T-helper 17 cell (primary cell): ENCODE results near the gene TMEM198. TPM values are rescaled to one million over a fixed set of nuclear protein-coding genes. Genes with fewer than 3 reads are reported as not detected.

Source experiments
- ATAC-seq: fragments of 150-1000 bp; cut with Tn5 transposase; 2 replicates; pipeline ENCODE4 v1.10.0; 2021; ENCODE audit warnings: mild to moderate bottlenecking, moderate library complexity
- DNase-seq, 3 donors: peaks; one replicate each; pipeline versions ENCODE4 v3.0.0 to v3.0.0-alpha.2; 2020 to 2021
- H3K9me3 ChIP-seq: one replicate; pipeline ENCODE4 v1.7.0; 2013; ENCODE audit warnings: low read length, mild to moderate bottlenecking; ENCODE audit not compliant: control insufficient read depth, poor library complexity, severe bottlenecking
- H3K27ac Mint-ChIP-seq: one replicate; pipeline ENCODE4 v1.8.0; 2022; ENCODE audit warnings: mild to moderate bottlenecking, moderate library complexity, mixed read lengths
- H3K27me3 Mint-ChIP-seq: one replicate; pipeline ENCODE4 v1.8.0; 2022; ENCODE audit warnings: mixed read lengths
- H3K36me3 Mint-ChIP-seq: one replicate; pipeline ENCODE4 v1.8.0; 2022; ENCODE audit warnings: low read depth, mixed read lengths
- H3K4me1 Mint-ChIP-seq: one replicate; pipeline ENCODE4 v1.8.0; 2022; ENCODE audit warnings: mild to moderate bottlenecking, mixed read lengths
- H3K4me3 Mint-ChIP-seq: one replicate; pipeline ENCODE4 v1.8.0; 2022; ENCODE audit warnings: mild to moderate bottlenecking, moderate library complexity, mixed read lengths
- total RNA-seq, 4 donors: library from RNA in 2 of 4; stranded (reverse) in 2 of 4; gene quantifications; one replicate each; pipeline ENCODE4 v1.2.3 and lab custom pipeline; 2022 to 2026

Gene TMEM198
- total RNA-seq, 2 donors from 2014 or later: 0.42 to 0.77 TPM

DNA sequence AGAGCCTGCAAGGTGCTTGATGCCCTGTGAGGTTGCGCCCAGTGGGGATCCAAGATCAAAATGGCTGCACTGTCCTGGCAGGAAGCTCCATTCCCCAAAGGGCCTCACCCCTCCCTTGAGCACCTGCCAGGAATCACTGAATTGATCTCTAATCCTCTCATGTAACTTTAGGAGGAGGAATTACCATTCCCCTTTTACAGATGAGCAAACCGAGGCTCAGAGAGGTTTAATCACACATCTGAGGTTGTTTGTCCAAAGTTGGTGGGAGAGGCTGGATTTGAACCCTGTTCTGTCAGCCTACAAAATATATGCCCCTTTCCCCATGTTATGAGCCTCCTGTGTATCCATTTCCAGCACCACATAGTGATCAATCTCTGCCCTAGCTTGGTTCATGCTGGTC lies 19.0 kb upstream of the TMEM198 start:
- DNase-seq: no peak
- no peaks in the 10 kb centered on the region for H3K9me3 ChIP-seq
- no peak for ATAC-seq
- Mint-ChIP-seq H3K27ac (no peak overlapping the region), H3K4me1 (peaks cover 17% of the 10 kb centered on the region), H3K27me3 (peaks cover 92% of the 10 kb centered on the region), H3K36me3 (peaks cover 16% of the 10 kb centered on the region), H3K4me3 (no peak overlapping the region)

DNA sequence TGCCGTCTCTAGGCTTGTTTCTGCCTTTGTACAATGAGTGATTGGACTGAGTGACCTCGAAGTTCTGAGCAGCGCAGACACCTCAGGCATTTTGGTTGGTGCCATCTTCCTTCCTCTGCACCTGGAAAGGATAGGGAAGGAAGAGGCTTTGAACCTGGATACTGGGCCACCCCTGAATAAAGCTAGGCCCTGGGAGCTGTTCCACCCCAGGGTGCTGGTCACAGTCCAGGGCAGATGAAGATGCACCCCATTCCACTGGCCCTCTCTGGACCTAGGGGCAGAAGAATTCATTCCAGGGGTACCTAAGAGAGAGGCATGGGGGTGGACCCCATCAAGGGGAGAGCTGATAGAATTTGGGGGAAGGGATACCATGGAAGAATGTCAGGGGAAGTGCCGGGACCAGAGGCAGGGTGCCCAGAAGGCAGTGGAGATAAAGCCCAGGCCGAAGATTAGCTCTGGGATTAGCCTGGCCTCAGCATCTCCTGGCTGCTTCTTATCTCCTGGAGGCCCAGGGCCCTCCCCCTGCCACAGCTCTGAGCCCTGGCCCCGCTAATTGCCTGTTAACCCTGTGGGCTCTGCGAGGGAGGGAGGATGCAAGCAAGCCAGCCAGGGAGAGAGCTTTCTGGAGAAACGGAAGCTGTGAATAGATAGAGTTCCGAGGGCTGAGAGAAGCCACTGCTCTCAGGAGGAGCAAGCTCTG lies 18.1 kb upstream of the TMEM198 start:
- H3K4me1 Mint-ChIP-seq: peaks cover 22% of the 10 kb centered on the region
- H3K4me3 Mint-ChIP-seq: no peak overlapping the region
- ATAC-seq (no peak), DNase-seq (no peak)
- H3K9me3 ChIP-seq: no peaks in the 10 kb centered on the region
- H3K36me3 Mint-ChIP-seq: peaks cover 16% of the 10 kb centered on the region
- H3K27me3 Mint-ChIP-seq: peaks cover 92% of the 10 kb centered on the region
- no peak overlapping the region for H3K27ac Mint-ChIP-seq

DNA sequence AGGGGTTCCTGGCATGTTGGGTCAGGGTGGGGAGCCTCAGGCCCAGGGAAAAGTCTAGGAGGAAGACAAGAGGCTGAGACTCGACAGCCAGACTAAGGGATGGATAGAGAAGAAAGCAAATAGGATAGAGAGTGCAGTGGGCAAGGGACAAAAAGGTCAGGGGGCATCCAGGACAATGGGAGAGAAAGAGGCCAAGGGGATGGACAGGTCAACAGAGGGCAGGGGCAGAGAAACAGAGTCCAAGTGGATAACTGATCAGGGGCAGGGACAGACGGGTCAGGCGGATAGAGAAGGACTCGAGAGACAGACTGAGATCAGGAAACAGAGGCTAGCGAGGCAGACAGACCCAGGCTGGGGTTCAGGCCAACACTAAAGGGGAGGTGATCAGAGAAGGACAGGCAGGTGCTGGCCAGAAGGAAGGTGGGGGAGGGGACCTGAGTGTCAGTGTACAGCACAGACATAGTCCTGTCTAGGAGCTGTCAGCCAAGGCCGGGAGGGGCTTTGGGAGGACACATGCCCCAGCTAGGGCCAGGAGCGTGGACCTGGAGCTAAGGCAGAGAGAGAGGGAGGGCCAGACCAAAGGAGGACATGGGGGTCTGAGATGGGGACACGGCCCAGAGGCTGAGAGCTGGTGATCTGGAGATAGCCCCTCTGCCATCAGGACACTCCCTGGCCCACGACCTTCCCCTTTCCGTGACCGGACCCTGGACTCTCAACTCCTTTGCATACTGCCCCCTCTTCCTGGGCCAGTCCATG lies 17.3 kb upstream of the TMEM198 start:
- Mint-ChIP-seq H3K4me3 (no peak overlapping the region), H3K36me3 (peaks cover 16% of the 10 kb centered on the region), H3K4me1 (peaks cover 19% of the 10 kb centered on the region), H3K27ac (no peak overlapping the region), H3K27me3 (peaks cover 92% of the 10 kb centered on the region)
- DNase-seq (no peak), ATAC-seq (no peak)
- no peaks in the 10 kb centered on the region for H3K9me3 ChIP-seq

DNA sequence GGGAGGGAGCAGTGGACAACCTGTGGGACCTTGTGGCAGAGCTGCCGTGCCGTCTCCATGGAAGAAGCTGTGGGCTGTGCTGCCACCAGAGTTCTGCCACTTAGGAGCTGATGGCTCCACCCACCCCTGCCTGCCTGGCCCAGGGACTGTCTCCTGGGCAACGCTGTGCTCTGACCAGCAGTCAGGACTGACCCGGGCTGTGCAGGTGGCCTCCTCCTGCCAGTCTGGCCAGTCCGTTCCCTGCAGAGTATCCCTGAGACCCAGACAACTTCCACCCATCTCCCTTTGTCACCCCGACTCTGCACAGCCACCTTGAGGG lies 16.8 kb upstream of the TMEM198 start:
- no peak for DNase-seq
- no peak overlapping the region for H3K27ac Mint-ChIP-seq
- H3K36me3 Mint-ChIP-seq: peaks cover 12% of the 10 kb centered on the region
- no peak overlapping the region for H3K4me3 Mint-ChIP-seq
- H3K9me3 ChIP-seq: no peaks in the 10 kb centered on the region
- ATAC-seq: no peak
- H3K4me1 Mint-ChIP-seq: peaks cover 14% of the 10 kb centered on the region
- H3K27me3 Mint-ChIP-seq: peaks cover 90% of the 10 kb centered on the region

DNA sequence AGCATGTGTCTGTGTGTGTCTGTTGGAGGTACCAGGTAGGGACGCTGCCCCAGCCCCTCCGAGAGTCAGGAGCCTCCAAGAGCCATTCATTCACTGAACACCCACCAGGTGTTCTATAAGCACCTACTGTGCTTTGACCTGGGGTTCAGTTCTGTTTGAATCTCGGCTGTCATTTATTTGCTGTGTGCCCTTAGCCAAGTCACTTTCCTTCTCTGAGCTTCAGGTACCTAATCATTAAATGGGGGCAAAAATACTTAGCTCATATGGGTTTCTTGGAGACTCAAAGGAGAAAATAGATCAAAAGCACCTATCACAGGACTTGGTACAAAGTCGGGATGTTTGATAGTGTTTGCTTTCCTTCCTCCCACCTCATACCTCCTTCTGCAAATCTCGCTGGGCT lies 16.4 kb upstream of the TMEM198 start:
- Mint-ChIP-seq H3K36me3 (peaks cover 10% of the 10 kb centered on the region), H3K4me3 (no peak overlapping the region), H3K27me3 (peaks cover 92% of the 10 kb centered on the region), H3K4me1 (peaks cover 13% of the 10 kb centered on the region), H3K27ac (no peak overlapping the region)
- H3K9me3 ChIP-seq: no peaks in the 10 kb centered on the region
- ATAC-seq: no peak
- DNase-seq: no peak

DNA sequence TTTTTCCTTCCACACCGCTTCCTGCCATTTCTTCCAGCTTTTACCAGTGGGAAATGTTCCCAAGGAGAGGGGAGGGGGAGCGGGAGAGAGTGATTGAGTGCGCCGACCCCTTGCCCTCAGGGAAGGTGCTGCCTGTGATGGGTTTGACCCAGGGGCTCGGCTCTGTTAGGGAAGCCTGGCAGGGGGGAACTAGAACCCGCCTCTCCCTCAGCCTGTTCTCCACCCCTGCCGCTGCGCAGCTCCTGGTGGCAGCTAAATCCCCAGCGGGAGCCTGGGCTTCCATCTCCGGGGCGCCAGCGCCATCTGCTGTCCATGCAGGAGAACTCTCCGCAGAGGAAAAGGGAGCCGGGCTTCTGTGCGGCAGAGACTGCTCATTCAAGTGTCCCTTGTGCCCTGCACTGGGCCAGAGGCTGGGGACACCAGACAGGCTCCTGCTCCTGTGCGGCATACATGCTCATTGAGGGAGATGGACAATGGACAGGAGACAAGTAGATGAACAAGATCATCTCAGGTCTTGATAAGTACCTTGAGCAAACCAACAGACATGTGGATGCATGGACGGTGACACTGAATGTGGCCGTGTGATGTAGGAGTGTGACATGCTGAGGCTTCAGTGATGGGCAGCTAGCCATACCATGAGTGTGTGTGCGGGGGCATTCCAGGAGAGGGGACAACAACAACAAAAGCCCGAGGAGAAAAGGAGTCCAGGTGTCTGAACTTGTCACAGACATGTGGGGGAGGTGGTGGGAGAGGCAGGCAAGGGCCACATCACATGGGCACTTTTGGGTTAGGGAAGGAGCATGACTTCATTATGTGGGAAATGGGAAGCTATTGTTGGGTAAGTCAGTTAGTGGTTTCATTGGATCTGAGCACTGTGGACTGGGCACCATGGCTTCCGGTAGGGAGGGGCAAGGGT lies 13.5 kb upstream of the TMEM198 start:
- DNase-seq (peak; percentile 72 to 84 (median 79)), ATAC-seq (peak; percentile 94)
- Mint-ChIP-seq H3K27ac (no peak overlapping the region), H3K4me3 (no peak overlapping the region), H3K27me3 (peaks cover 85% of the 10 kb centered on the region), H3K4me1 (peaks cover 10% of the 10 kb centered on the region), H3K36me3 (peaks cover 15% of the 10 kb centered on the region)
- H3K9me3 ChIP-seq: no peaks in the 10 kb centered on the region

DNA sequence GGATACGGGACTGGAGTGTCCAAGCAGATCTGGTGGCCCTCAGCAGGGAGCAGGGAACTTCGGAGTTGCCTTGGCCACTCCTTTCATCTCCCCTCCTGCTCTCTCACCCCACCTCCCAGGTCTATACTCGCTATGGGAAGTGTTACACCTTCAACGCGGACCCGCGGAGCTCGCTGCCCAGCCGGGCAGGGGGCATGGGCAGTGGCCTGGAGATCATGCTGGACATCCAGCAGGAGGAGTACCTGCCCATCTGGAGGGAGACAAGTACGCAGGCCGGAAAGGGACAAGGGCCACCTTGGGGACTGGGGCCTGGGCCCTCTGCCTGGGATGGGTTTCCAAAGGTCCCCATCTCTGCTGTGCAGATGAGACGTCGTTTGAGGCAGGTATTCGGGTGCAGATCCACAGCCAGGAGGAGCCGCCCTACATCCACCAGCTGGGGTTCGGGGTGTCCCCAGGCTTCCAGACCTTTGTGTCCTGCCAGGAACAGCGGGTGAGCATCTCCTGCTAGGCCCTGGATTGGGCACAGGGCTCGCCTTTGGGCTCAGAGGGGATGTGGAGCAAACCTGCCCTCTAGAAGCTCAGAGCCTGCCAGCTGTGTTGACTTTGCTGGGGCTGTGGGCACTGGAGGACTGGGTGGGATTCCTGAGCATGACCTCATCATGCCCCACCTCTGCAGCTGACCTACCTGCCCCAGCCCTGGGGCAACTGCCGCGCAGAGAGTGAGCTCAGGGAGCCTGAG lies 12.0 kb upstream of the TMEM198 start:
- Mint-ChIP-seq H3K36me3 (peaks cover 11% of the 10 kb centered on the region), H3K27ac (no peak overlapping the region), H3K4me1 (peaks cover 9% of the 10 kb centered on the region), H3K4me3 (no peak overlapping the region), H3K27me3 (peaks cover 80% of the 10 kb centered on the region)
- no peak for DNase-seq
- ATAC-seq: no peak
- H3K9me3 ChIP-seq: no peaks in the 10 kb centered on the region

DNA sequence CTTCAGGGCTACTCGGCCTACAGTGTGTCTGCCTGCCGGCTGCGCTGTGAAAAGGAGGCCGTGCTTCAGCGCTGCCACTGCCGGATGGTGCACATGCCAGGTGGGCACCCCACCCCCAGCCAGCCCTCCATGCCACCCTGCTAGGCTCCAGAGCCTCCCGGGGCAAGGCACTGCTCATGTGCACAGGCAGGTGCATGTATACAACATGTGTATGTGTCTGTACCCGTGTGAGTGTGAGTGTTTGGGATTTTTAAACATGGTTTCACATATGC lies 11.5 kb upstream of the TMEM198 start:
- no peak overlapping the region for H3K27ac Mint-ChIP-seq
- ATAC-seq: no peak
- H3K27me3 Mint-ChIP-seq: peaks cover 75% of the 10 kb centered on the region
- peaks cover 9% of the 10 kb centered on the region for H3K4me1 Mint-ChIP-seq
- DNase-seq: no peak
- no peaks in the 10 kb centered on the region for H3K9me3 ChIP-seq
- peaks cover 11% of the 10 kb centered on the region for H3K36me3 Mint-ChIP-seq
- H3K4me3 Mint-ChIP-seq: no peak overlapping the region

DNA sequence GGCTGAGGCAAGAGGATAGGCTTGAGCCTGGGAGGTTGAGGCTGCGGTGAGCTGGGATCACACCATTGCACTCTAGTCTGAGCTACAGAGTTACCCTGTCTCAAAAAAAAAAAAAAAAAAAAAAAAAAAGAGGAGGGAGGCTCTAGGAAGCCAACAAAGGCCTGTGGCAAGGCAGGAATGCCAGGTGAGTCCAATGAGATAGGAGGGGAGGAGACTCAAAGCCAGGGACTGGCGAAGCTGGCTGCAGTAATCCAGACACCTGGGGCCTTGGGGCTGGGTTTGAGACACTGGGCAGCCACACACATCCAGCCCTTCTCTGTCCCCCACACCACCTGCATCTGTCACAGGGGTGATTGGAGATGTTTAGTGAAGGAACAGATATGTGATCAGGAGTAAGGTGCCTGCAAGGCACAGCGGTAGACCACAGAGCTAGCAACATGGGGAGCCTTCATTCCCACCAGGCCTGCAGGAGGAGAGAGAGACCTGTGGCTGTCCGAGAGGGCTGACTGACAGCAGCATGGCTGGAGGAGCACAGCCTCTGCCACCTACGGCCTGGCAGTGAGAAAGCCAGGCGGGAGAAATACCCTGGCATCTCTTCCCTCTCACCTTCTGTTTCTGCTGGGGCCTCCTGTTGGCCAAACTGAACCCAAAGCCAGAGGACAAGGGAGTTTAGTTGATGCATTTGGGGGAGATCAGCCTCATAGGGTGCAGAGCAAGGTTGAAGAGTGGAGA lies 9.7 kb upstream of the TMEM198 start:
- H3K27me3 Mint-ChIP-seq: peaks cover 57% of the 10 kb centered on the region
- H3K36me3 Mint-ChIP-seq: peaks cover 11% of the 10 kb centered on the region
- H3K9me3 ChIP-seq: no peaks in the 10 kb centered on the region
- H3K4me3 Mint-ChIP-seq: no peak overlapping the region
- peaks cover 9% of the 10 kb centered on the region for H3K4me1 Mint-ChIP-seq
- ATAC-seq (no peak), DNase-seq (no peak)
- H3K27ac Mint-ChIP-seq: no peak overlapping the region

DNA sequence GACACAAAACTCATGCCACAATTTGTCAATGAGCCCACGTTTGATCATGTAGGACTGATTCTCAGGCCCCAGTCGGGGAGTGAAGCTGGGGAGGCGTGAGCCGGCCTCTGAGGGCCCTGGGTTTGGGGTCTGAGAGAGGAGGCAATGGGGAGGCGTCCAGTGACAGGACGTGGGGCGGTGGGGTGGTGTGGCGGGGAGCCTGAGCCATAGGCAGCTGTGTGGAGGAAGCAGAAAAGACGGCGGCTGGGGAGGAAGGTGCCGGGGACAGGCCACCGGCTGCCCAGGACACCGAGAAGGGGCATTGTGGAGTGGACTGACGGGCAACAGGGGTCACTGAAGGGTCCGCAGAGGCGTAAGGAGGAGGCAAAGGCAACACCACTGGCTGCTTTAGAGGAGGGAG lies 7.4 kb upstream of the TMEM198 start:
- Mint-ChIP-seq H3K4me3 (no peak overlapping the region), H3K27me3 (peaks cover 34% of the 10 kb centered on the region), H3K4me1 (peaks cover 4% of the 10 kb centered on the region), H3K36me3 (peaks cover 6% of the 10 kb centered on the region), H3K27ac (no peak overlapping the region)
- H3K9me3 ChIP-seq: no peaks in the 10 kb centered on the region
- ATAC-seq (no peak), DNase-seq (no peak)

DNA sequence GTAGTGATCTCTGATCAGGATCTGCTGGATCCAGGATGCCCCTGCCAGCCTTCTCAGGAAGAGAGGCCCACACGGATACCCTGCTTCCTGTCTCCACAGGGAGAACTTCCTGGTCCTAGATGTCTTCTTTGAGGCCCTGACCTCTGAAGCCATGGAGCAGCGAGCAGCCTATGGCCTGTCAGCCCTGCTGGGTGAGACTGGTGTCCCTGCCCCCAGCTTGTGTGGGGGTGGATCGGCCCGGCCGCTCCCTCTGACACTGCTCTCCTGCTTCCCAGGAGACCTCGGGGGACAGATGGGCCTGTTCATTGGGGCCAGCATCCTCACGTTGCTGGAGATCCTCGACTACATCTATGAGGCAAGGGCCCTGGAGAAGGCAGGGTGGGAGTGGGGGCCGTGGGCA lies 6.9 kb upstream of the TMEM198 start:
- Mint-ChIP-seq H3K4me1 (peaks cover 6% of the 10 kb centered on the region), H3K4me3 (no peak overlapping the region), H3K27ac (no peak overlapping the region), H3K36me3 (peaks cover 6% of the 10 kb centered on the region), H3K27me3 (peaks cover 30% of the 10 kb centered on the region)
- DNase-seq (no peak), ATAC-seq (no peak)
- H3K9me3 ChIP-seq: no peaks in the 10 kb centered on the region

DNA sequence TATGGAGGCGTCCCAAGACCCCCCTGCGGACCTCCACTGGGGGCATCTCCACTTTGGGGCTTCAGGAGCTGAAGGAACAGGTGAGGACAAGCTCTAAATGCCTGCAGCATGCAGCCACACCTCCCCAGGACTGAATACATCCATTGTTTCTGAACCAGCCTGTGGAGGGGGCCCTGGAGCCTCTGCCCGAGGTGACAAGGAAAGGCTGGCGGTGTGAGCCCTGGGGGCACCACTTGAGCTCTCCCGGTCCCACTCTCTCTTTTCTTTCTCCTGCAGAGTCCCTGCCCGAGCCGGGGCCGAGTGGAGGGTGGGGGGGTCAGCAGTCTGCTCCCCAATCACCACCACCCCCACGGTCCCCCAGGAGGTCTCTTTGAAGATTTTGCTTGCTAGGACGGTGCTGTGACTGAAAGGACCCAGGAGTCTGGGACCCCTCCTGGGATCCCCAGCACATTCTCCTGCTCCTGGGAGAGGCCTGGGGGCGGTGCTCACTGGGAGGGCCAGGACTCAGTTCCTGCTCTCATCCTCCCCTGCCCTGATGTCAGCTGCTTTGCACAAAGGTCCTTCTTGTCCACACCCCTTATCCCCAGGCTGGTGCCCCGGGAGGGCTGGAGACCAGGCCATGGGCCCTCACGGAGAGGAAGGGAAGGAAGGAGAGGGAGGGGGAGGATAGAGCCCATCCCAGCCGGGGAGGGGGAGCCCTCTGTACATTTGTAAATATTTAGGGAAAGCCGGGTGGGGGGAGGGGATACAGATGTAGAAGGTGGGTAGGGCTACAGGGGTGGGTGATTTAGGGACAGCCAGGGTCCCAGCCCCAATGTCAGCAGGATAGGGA lies 6.0 kb upstream of the TMEM198 start:
- Mint-ChIP-seq H3K27me3 (peaks cover 21% of the 10 kb centered on the region), H3K36me3 (peaks cover 6% of the 10 kb centered on the region), H3K4me3 (no peak overlapping the region), H3K27ac (no peak overlapping the region), H3K4me1 (peaks cover 14% of the 10 kb centered on the region)
- DNase-seq (no peak), ATAC-seq (no peak)
- H3K9me3 ChIP-seq: no peaks in the 10 kb centered on the region
